Measurements from ENCODE around the gene TOM1L2.

TOM1L2 gene

GRCh38 chr17:17904166-17905035 is 67.8 kb downstream of the TOM1L2 start:
- Histone ChIP-seq H3K36me3 (peaks cover 0 to 41% (median 0%) of the 10 kb centered on the region in 11 experiments; a peak in 6 of 22 replicates), H3K4me2 (no peak overlapping the region; a peak in 2 of 22 replicates), H3K4me1 (peaks cover 13 to 43% (median 15%) of the 10 kb centered on the region in 10 experiments), H3K9ac (no peak overlapping the region), H3K27me3 (no peaks in the 10 kb centered on the region), H3K27ac (no peak overlapping the region), H3K9me3 (replicated peaks in 1 of 11) (no peaks in the 10 kb centered on the region), H4K20me1 (no peaks in the 10 kb centered on the region), H3K4me3 (no peak overlapping the region)
- no peak for TF ChIP-seq Cebpa-rat (IDR thresholded peaks at IDR 0.05)

GRCh38 chr17:17902877-17903276 is 69.3 kb downstream of the TOM1L2 start:
- H4K20me1 ChIP-seq: no peaks in the 10 kb centered on the region
- H3K4me3 ChIP-seq: no peak overlapping the region
- H3K27ac ChIP-seq: no peak overlapping the region
- H3K4me2 ChIP-seq: 0 out of 22 replicates have a peak overlapping the region, but pooled peaks of 1 of the 11 experiments have one; percentile 30
- no peak overlapping the region for H3K9ac ChIP-seq
- peaks cover 0 to 46% (median 11%) of the 10 kb centered on the region in 11 experiments; a peak in 11 of 22 replicates for H3K36me3 ChIP-seq
- no peaks in the 10 kb centered on the region for H3K27me3 ChIP-seq
- no peak for TF ChIP-seq Cebpa-rat (IDR thresholded peaks at IDR 0.05)
- peaks cover 18 to 44% (median 20%) of the 10 kb centered on the region in 10 experiments for H3K4me1 ChIP-seq
- H3K9me3 ChIP-seq (replicated peaks in 1 of 11): no peaks in the 10 kb centered on the region

GRCh38 chr17:17902376-17902775 is 69.8 kb downstream of the TOM1L2 start:
- no peaks in the 10 kb centered on the region for H3K27me3 ChIP-seq
- TF ChIP-seq Cebpa-rat (IDR thresholded peaks at IDR 0.05): no peak
- no peak overlapping the region for H3K4me2 ChIP-seq
- H3K36me3 ChIP-seq: peaks cover 0 to 43% (median 11%) of the 10 kb centered on the region in 11 experiments; a peak in 11 of 22 replicates
- no peak overlapping the region for H3K9ac ChIP-seq
- no peak overlapping the region for H3K27ac ChIP-seq
- H4K20me1 ChIP-seq: no peaks in the 10 kb centered on the region
- H3K4me1 ChIP-seq: peaks cover 18 to 44% (median 25%) of the 10 kb centered on the region in 10 experiments
- no peak overlapping the region for H3K4me3 ChIP-seq
- no peaks in the 10 kb centered on the region for H3K9me3 ChIP-seq (replicated peaks in 1 of 11)

GRCh38 chr17:17900615-17901520 is 71.3 kb downstream of the TOM1L2 start:
- no peaks in the 10 kb centered on the region for H3K9me3 ChIP-seq (replicated peaks in 1 of 11)
- no peaks in the 10 kb centered on the region for H4K20me1 ChIP-seq
- H3K36me3 ChIP-seq: peaks cover 0 to 43% (median 8%) of the 10 kb centered on the region in 11 experiments; a peak in 12 of 22 replicates
- H3K9ac ChIP-seq: peak overlapping the region in 2 of 11 experiments; percentile 0 to 21; a peak in 2 of 22 replicates
- no peak overlapping the region for H3K4me3 ChIP-seq
- peaks cover 18 to 44% (median 32%) of the 10 kb centered on the region in 10 experiments for H3K4me1 ChIP-seq
- H3K27ac ChIP-seq: peak overlapping the region in 1 of 11 experiments; percentile 32; a peak in 2 of 22 replicates
- no peak for TF ChIP-seq Cebpa-rat (IDR thresholded peaks at IDR 0.05)
- peak overlapping the region; percentile 17 to 70 (median 63) for H3K4me2 ChIP-seq
- H3K27me3 ChIP-seq: no peaks in the 10 kb centered on the region

- H3K4me3 ChIP-seq: no peak overlapping the region
- peaks cover 0 to 44% (median 10%) of the 10 kb centered on the region in 11 experiments; a peak in 12 of 22 replicates for H3K36me3 ChIP-seq
- no peaks in the 10 kb centered on the region for H4K20me1 ChIP-seq
- H3K4me2 ChIP-seq: peak overlapping the region in 3 of 11 experiments; percentile 63 to 70 (median 68); a peak in 3 of 22 replicates
- no peak for TF ChIP-seq Cebpa-rat (IDR thresholded peaks at IDR 0.05)
- H3K27me3 ChIP-seq: no peaks in the 10 kb centered on the region
- no peak overlapping the region for H3K9ac ChIP-seq
- no peak overlapping the region for H3K27ac ChIP-seq
- H3K4me1 ChIP-seq: peaks cover 18 to 41% (median 32%) of the 10 kb centered on the region in 10 experiments
- no peaks in the 10 kb centered on the region for H3K9me3 ChIP-seq (replicated peaks in 1 of 11)
Measured at GRCh38 chr17:17899486-17899885, 72.7 kb downstream of the TOM1L2 start.

- Histone ChIP-seq H3K27ac (no peak overlapping the region), H3K4me3 (no peak overlapping the region), H3K9me3 (replicated peaks in 1 of 11) (no peaks in the 10 kb centered on the region), H3K4me2 (peak overlapping the region in 1 of 11 experiments; percentile 44; a peak in 2 of 22 replicates), H3K4me1 (peaks cover 18 to 37% (median 32%) of the 10 kb centered on the region in 10 experiments), H3K36me3 (peaks cover 0 to 51% (median 11%) of the 10 kb centered on the region in 11 experiments; a peak in 15 of 22 replicates), H4K20me1 (no peaks in the 10 kb centered on the region), H3K9ac (no peak overlapping the region), H3K27me3 (no peaks in the 10 kb centered on the region)
- TF ChIP-seq Cebpa-rat (IDR thresholded peaks at IDR 0.05): no peak
Measured at GRCh38 chr17:17898673-17899072, 73.5 kb downstream of the TOM1L2 start.

- no peaks in the 10 kb centered on the region for H3K27me3 ChIP-seq
- H3K36me3 ChIP-seq: peaks cover 0 to 61% (median 19%) of the 10 kb centered on the region in 11 experiments; a peak in 15 of 22 replicates
- H3K4me2 ChIP-seq: peak overlapping the region in 5 of 11 experiments; percentile 33 to 47 (median 42); a peak in 7 of 22 replicates
- H3K9me3 ChIP-seq (replicated peaks in 1 of 11): no peaks in the 10 kb centered on the region
- H3K9ac ChIP-seq: peak overlapping the region in 1 of 11 experiments; percentile 3; a peak in 1 of 22 replicates
- H4K20me1 ChIP-seq: no peaks in the 10 kb centered on the region
- H3K27ac ChIP-seq: no peak overlapping the region
- H3K4me1 ChIP-seq: peaks cover 23 to 45% (median 35%) of the 10 kb centered on the region in 10 experiments
- H3K4me3 ChIP-seq: no peak overlapping the region
- no peak for TF ChIP-seq Cebpa-rat (IDR thresholded peaks at IDR 0.05)
Measured at GRCh38 chr17:17897442-17897841, 74.8 kb downstream of the TOM1L2 start.

- Histone ChIP-seq H3K36me3 (peaks cover 0 to 61% (median 19%) of the 10 kb centered on the region in 11 experiments; a peak in 15 of 22 replicates), H3K4me3 (no peak overlapping the region), H3K27me3 (no peaks in the 10 kb centered on the region), H3K9ac (no peak overlapping the region; a peak in 1 of 22 replicates), H3K4me1 (peaks cover 24 to 52% (median 38%) of the 10 kb centered on the region in 10 experiments), H4K20me1 (no peaks in the 10 kb centered on the region; a peak in 2 of 22 replicates), H3K9me3 (replicated peaks in 1 of 11) (no peaks in the 10 kb centered on the region), H3K27ac (no peak overlapping the region), H3K4me2 (peak overlapping the region in 2 of 11 experiments; percentile 42 to 44; a peak in 2 of 22 replicates)
- no peak for TF ChIP-seq Cebpa-rat (IDR thresholded peaks at IDR 0.05)
Measured at GRCh38 chr17:17896746-17897145, 75.5 kb downstream of the TOM1L2 start.

All from BLaER1 treated with 17β-estradiol and CSF1 and Interleukin-3, amounts not matched to agents 10 nM and 100 nM (cell line).